NCI-H1048 (cell line): Measurements from ENCODE around the gene DDX47.
"Not testable (repeated sequence)": the region's sequence is repeated elsewhere in the genome, so short reads cannot be mapped to it uniquely, and the experiment has no call there.

ENCODE experiments used
- DNase-seq: peaks from one replicate; lab custom pipeline; 2025; lab: John Stamatoyannopoulos, UW

The DDX47 gene

DNA sequence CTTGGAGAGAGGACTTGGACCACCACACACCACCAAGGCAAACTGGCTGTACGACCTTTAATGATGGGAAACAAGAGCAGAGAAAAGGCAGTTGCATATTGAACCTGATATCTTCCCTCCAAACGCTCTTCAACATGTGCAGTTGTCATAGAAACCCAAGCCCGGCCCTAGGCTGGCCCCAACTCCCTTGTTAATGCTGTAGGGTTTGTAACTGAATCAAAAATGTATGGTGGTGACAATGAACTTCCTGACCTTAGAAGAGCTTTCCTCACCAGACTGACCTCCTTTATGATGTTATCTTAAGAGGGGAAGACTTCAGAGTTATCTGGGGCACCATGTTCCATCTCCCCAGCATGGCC, 15.4 kb upstream of the DDX47 start:
- DNase-seq: no peak

- DNase-seq: no peak
Observed at GRCh38 chr12:12798480-12798879, 14.7 kb upstream of the DDX47 start.

- no peak for DNase-seq
Observed at GRCh38 chr12:12799163-12799920, 13.8 kb upstream of the DDX47 start.

GRCh38 chr12:12800406-12801180, 12.6 kb upstream of the DDX47 start:
- no peak for DNase-seq

- not testable (repeated sequence) for DNase-seq
Observed at GRCh38 chr12:12801656-12802055, 11.5 kb upstream of the DDX47 start.

- no peak for DNase-seq
Observed at GRCh38 chr12:12803186-12803585, 10.0 kb upstream of the DDX47 start.

GRCh38 chr12:12804011-12804410, 9.1 kb upstream of the DDX47 start:
- no peak for DNase-seq

DNA sequence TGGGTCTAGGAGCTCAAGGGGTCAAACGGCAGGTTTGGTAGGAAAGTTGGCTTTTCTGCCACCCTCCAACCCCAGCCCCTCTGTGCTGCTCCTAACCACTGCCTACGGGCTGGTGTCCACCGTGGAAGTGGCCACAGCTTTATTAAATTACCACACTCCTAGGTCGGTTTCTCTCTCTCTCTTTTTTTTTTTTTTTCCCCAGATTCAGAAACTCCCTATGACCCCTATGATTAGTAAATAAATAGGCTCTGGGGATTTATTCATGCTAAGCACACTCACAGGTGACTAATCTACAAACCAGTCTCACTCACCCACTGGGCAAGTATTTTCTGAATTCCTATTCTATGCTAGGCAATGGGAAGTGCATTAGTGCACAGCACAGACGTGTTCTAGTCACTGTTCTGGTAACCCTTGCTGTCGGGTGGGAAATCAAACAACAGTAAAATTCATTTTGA, 8.7 kb upstream of the DDX47 start:
- no peak for DNase-seq

GRCh38 chr12:12806784-12807516, 6.2 kb upstream of the DDX47 start:
- no peak for DNase-seq

- DNase-seq: not testable (repeated sequence)
Observed at GRCh38 chr12:12807517-12807903, 5.6 kb upstream of the DDX47 start.

- no peak for DNase-seq
Observed at GRCh38 chr12:12807970-12808702, 5.0 kb upstream of the DDX47 start.

- no peak for DNase-seq
Observed at GRCh38 chr12:12810553-12811021, 2.6 kb upstream of the DDX47 start.

- no peak for DNase-seq
Observed at GRCh38 chr12:12811343-12811742, 1.8 kb upstream of the DDX47 start.

GRCh38 chr12:12812174-12812573, 972 bp upstream of the DDX47 start:
- DNase-seq: no peak

GRCh38 chr12:12812618-12813119, 477 bp upstream of the DDX47 start:
- DNase-seq: no peak

DNA sequence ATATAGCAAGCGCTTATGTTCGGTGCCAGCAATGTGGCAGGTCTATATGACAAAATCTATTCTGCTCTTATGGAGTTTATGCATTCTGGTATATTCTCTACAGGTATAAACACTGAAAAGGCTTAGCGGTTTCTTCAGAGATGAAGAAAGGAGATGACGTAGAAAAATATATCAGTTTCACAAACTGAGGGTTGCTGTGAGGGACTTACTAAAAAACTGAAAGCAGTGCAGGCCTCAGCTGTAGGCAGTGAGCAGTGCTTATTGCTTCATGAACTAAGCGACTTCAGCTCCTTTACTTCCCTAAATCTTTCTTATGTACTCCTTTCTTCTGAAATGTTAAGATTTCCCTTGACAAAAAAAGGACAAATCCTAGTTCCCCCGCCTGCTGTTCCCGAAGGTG, 4.5 kb downstream of the DDX47 start:
- DNase-seq: no peak

- no peak for DNase-seq
Observed at GRCh38 chr12:12818701-12819100, 5.6 kb downstream of the DDX47 start.

GRCh38 chr12:12819221-12819620, 6.1 kb downstream of the DDX47 start:
- DNase-seq: no peak

DNA sequence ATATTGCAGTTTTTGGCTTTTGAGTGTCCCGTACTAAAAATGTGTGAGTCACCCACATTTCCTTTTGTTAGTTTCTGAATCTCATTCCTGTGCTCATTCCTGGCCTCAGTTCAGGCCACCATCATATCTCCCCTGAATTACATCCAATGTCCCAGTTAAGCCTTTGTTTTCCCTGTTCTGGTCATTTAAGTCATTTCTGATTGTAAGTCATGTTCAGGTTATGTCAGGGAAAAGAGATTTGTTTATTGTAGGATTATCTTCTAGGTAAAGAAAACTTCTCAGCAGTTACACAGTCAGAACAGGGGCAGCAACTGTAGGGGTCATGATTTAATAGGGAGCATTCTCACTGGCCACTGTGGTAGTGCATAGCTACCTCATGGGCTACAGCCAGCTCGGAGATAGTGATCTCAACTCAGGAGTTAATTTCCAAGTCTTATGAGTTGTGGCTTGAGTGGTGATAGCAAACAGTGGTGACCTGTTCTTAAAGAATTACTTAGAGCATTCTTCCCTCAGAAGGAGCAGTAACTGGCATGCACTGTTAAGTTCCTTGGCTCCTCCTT, 6.7 kb downstream of the DDX47 start:
- no peak for DNase-seq

GRCh38 chr12:12820376-12820775, 7.2 kb downstream of the DDX47 start:
- DNase-seq: not testable (repeated sequence)

DNA sequence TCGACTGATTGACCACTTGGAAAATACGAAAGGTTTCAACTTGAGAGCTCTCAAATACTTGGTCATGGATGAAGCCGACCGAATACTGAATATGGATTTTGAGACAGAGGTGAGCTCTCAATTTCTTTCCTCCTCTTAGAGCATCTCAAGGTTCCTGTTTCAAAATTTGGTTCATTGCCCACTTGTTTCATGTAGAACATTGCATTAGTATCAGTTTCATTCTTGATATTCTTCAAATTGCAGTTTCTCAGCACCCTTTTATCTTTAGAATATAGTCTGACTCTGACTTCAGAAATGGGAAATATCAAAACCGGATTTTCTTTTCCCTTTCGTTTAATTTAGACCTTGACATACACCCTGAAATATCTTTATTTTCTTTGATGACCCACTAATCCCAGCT, 8.8 kb downstream of the DDX47 start:
- no peak for DNase-seq
